Chondrocyte (in vitro differentiated cells): Measurements from ENCODE around the gene DPP6. TPM values are rescaled to one million over a fixed set of nuclear protein-coding genes. Genes with fewer than 3 reads are reported as not detected.

Experiments used
- DNase-seq: peaks from one replicate; pipeline ENCODE4 v3.0.0; 2021; ENCODE audit warnings: mixed read lengths, low spot score
- H3K27ac Mint-ChIP-seq: one replicate; pipeline ENCODE4 v1.8.0; 2021; ENCODE audit warnings: mild to moderate bottlenecking, moderate library complexity, mixed read lengths; ENCODE audit not compliant: unreplicated experiment
- H3K27me3 Mint-ChIP-seq: 2 replicates; pipeline ENCODE4 v1.8.0; 2021; ENCODE audit warnings: low read depth, mixed read lengths
- H3K36me3 Mint-ChIP-seq: 2 replicates; pipeline ENCODE4 v1.8.0; 2021; ENCODE audit warnings: low read depth, mixed read lengths
- H3K4me1 Mint-ChIP-seq: 2 replicates; pipeline ENCODE4 v1.8.0; 2021; ENCODE audit warnings: low read depth, mild to moderate bottlenecking, mixed read lengths
- H3K4me3 Mint-ChIP-seq: one replicate; pipeline ENCODE4 v1.8.0; 2021; ENCODE audit warnings: mild to moderate bottlenecking, moderate library complexity, mixed read lengths; ENCODE audit not compliant: unreplicated experiment
- H3K9me3 Mint-ChIP-seq: 2 replicates; pipeline ENCODE4 v1.8.0; 2021; ENCODE audit warnings: low read depth, mixed read lengths
- total RNA-seq: library from RNA; stranded (reverse); gene quantifications from 3 replicates; pipeline ENCODE4 v1.2.1, GENCODE V29; 2021
- TF ChIP-seq, protein P1 (sequence below): fragments of 200-600 bp; sonication (generic); IDR thresholded peaks from 2 replicates; pipeline ENCODE4 v1.5.0; 2021; ENCODE audit warnings: antibody characterized with exemption, mild to moderate bottlenecking, moderate library complexity

The DPP6 gene
- total RNA-seq, 1 donor from 2014 or later: not detected

DNA sequence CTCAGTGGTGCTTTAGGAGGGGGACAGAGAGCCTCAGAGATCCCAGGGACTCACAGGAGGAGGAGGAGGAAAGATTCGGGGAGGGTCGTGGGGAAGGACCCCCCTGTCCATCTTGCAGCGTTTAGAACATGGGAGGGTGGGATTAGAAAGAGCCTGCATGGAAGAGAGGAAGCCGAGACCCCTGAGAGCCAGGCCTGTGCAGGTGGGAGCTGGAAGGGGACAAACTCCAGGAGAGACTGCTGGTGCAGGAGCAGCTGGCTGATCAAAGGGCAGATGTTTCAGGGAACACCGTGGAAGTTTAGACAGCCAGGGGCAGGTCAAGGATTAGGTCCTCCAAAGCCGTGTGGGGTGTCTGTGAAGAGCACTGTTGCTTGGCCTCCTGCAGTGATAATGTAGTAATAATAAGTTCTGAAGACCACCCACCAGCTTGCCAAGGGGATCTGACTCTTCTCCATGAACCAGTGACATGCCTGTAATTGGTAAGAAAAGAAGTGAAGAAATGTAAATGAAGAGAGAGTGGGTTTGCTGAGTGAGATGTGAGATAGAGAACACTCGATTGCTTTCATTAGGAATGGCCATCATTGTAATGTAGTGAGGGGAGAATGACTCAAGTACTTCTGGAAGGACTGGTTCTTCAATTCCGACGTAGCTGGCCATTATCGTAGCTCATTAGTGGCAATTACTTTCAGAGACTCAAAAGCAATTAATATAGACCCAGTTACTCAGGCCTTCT lies 525.1 kb downstream of the DPP6 start:
- Mint-ChIP-seq H3K4me3 (no peak overlapping the region), H3K27me3 (no peaks in the 10 kb centered on the region), H3K9me3 (peaks cover 35% of the 10 kb centered on the region), H3K27ac (no peak overlapping the region), H3K36me3 (no peaks in the 10 kb centered on the region), H3K4me1 (no peaks in the 10 kb centered on the region)
- DNase-seq: no peak
- TF ChIP-seq, protein P1, sequence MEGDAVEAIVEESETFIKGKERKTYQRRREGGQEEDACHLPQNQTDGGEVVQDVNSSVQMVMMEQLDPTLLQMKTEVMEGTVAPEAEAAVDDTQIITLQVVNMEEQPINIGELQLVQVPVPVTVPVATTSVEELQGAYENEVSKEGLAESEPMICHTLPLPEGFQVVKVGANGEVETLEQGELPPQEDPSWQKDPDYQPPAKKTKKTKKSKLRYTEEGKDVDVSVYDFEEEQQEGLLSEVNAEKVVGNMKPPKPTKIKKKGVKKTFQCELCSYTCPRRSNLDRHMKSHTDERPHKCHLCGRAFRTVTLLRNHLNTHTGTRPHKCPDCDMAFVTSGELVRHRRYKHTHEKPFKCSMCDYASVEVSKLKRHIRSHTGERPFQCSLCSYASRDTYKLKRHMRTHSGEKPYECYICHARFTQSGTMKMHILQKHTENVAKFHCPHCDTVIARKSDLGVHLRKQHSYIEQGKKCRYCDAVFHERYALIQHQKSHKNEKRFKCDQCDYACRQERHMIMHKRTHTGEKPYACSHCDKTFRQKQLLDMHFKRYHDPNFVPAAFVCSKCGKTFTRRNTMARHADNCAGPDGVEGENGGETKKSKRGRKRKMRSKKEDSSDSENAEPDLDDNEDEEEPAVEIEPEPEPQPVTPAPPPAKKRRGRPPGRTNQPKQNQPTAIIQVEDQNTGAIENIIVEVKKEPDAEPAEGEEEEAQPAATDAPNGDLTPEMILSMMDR: no peak

DNA sequence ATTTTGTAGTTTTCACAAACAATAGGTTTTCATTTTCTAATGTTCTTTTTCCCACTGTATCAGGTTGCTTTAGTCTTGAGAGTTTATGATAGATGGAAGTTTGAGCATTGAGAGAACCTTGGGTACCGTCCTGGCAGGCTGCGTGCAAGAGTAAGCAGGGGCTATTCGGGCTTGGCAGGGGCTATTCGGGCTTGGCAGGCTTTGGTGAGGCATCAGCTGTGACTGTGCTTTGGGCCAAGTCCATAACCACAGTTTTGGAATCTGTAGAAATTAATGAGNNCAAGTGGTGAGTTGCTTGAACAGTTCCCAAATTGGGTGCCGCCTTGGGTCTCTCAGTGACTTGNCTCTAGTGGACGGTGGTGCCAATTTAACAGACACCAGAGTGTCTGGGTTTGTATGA lies 526.1 kb downstream of the DPP6 start:
- no peak overlapping the region for H3K27ac Mint-ChIP-seq
- no peak overlapping the region for H3K4me3 Mint-ChIP-seq
- H3K27me3 Mint-ChIP-seq: no peaks in the 10 kb centered on the region
- peaks cover 41% of the 10 kb centered on the region for H3K9me3 Mint-ChIP-seq
- DNase-seq: no peak
- H3K36me3 Mint-ChIP-seq: no peaks in the 10 kb centered on the region
- TF ChIP-seq, protein P1: no peak
- no peaks in the 10 kb centered on the region for H3K4me1 Mint-ChIP-seq

DNA sequence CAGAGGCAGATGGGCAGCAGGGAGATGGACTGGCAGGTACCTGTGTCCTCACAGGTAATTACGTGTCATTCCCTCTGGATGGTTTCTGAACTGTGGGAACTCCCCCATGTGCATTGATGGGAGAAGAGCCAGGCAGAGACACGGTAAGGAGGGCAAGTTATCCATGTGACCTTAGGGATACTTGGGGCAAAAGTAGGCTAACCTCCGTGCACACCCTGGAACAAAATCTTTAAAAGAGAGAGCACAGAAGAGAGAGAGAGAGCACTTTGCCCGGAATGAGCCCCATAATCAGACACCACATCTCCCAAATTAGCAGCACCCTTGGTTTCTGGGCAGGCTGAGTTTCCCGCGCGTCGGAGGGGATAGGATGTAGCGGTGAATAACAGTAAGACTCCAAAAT lies 527.5 kb downstream of the DPP6 start:
- no peak overlapping the region for H3K4me3 Mint-ChIP-seq
- no peaks in the 10 kb centered on the region for H3K27me3 Mint-ChIP-seq
- H3K27ac Mint-ChIP-seq: no peak overlapping the region
- TF ChIP-seq, protein P1: no peak
- H3K36me3 Mint-ChIP-seq: no peaks in the 10 kb centered on the region
- no peaks in the 10 kb centered on the region for H3K4me1 Mint-ChIP-seq
- H3K9me3 Mint-ChIP-seq: peaks cover 49% of the 10 kb centered on the region
- DNase-seq: no peak

DNA sequence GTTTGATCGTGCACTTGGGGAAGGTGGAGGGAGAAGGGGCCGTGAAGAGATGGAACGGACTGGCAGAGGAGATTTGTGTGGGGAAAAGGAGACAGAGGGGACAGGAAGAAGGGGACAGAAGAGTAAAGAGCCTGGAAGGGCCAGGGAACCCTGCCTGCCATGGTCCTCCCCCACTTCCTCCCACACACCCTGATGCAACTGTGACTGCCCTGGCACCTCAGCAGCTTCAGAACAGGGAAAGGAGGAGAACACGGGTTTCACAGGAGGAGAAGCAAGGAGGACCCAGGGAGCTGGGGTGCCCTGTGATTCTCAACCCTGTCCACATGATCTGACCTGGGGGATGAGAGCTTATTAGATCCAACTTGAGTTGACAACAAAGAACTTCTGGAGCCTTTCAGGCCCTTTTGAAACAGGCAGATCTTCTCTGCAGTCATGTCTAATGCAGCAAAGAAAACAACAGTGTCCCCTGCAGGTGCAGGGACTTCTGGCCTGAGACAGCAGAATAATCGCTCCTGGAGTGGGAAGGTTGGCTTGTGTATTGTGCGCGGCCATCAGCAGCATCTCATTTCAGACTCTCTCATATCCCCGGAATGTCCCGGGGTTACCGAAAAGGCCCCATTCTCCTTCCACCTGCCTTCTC lies 529.2 kb downstream of the DPP6 start:
- H3K4me1 Mint-ChIP-seq: no peaks in the 10 kb centered on the region

DNA sequence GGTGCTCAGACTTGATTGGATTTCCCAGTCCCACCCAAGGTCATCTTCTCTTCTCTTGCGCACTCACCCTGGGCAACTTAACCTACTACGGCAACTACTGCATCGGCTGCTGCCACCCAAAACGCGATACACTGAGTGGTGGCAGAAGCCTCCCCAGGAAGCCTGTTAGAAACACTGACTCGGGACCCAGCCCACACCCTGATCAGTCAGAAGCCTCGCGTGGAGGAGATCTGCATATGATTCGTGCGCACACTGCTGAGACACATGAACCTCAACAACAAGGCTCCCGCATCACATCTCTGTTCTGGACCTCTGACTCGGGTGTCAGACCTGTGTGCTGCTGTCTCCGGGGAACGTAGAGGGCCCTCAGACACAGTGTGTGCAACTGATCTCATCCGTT lies 531.3 kb downstream of the DPP6 start:
- Mint-ChIP-seq H3K27me3 (no peaks in the 10 kb centered on the region), H3K4me1 (no peaks in the 10 kb centered on the region), H3K27ac (no peak overlapping the region), H3K36me3 (no peaks in the 10 kb centered on the region), H3K9me3 (peaks cover 53% of the 10 kb centered on the region), H3K4me3 (no peak overlapping the region)
- TF ChIP-seq, protein P1: no peak
- no peak for DNase-seq

More for the DNA sequence above, 529.2 kb downstream of the DPP6 start:
- H3K27ac Mint-ChIP-seq: no peak overlapping the region
- H3K27me3 Mint-ChIP-seq: no peaks in the 10 kb centered on the region
- no peak overlapping the region for H3K4me3 Mint-ChIP-seq
- no peak for DNase-seq
- TF ChIP-seq, protein P1: no peak
- H3K9me3 Mint-ChIP-seq: peaks cover 60% of the 10 kb centered on the region
- H3K36me3 Mint-ChIP-seq: no peaks in the 10 kb centered on the region
